DLD1 (cell line): ENCODE results near the gene RUBCN.
"Not testable (repeated sequence)": the region's sequence is repeated elsewhere in the genome, so short reads cannot be mapped to it uniquely, and the experiment has no call there.

Experiments
- in situ Hi-C: cut with HindIII; loops from 2 replicates; pipeline ENCODE4 v1.10.0; 2017; ENCODE audit warnings: low sequenced_read_pairs

RUBCN gene

GRCh38 chr3:197687570-197687969 is 49.1 kb downstream of the RUBCN start:
- in situ Hi-C loops: loop anchor here (25.0 kb wide), 1 partner anchor 100 kb away; no protein-coding TSS in a partner anchor

- in situ Hi-C loops: loop anchor here (25.0 kb wide), 1 partner anchor 100 kb away; no protein-coding TSS in a partner anchor
Measured at GRCh38 chr3:197686899-197687298, 49.8 kb downstream of the RUBCN start.

DNA sequence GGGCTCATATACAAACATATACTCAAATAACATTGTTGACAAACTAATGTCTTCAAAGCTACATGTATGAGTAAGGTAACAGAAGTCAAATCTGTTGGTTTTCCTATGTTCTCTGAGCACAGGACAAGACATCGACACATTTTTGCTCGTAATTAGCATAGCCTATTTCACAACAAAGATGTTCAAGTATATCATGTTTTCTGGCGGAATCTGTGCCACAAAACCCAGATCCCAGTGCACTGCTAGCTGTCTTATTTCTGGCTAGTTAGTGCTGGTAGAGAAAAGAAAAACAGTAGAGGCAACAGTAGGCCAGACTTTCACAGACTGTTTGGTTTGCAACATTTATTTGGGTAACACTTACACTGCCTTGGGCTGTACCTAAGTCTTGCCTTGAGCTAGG is 51.2 kb downstream of the RUBCN start:
- in situ Hi-C loops: loop anchor here (25.0 kb wide), 1 partner anchor 98 kb away; no protein-coding TSS in a partner anchor

- in situ Hi-C loops: loop anchor here (25.0 kb wide), 1 partner anchor 96 kb away; no protein-coding TSS in a partner anchor
Measured at GRCh38 chr3:197683191-197683590, 53.5 kb downstream of the RUBCN start.

GRCh38 chr3:197682713-197683112 is 54.0 kb downstream of the RUBCN start:
- in situ Hi-C loops: loop anchor here (25.0 kb wide), 1 partner anchor 95 kb away; no protein-coding TSS in a partner anchor

- in situ Hi-C loops: loop anchor here (25.0 kb wide), 1 partner anchor 94 kb away; no protein-coding TSS in a partner anchor
Measured at GRCh38 chr3:197680955-197681521, 55.7 kb downstream of the RUBCN start.

DNA sequence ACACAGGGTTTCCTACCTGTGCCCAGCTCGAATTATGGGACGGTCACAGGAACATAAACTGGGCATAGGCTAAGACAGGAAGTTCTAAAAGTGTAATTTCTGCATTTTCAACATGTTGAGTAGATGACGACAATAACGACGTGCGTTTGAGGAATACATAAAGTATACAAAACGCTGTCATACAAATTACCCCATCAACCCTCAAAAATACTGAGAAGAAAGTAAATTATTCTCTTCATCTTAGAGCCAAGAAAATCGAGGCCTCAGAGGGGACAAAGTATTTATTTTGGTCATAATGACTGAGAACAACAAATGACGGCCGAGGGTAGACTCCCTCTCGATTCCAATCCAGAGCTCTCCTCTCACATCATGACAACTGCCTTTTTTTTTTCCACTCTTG is 60.8 kb downstream of the RUBCN start:
- in situ Hi-C loops: loop anchor here (25.0 kb wide), 1 partner anchor 89 kb away; no protein-coding TSS in a partner anchor

GRCh38 chr3:197675563-197675860 is 61.2 kb downstream of the RUBCN start:
- in situ Hi-C loops: loop anchor here (25.0 kb wide), 1 partner anchor 88 kb away; no protein-coding TSS in a partner anchor

- in situ Hi-C loops: loop anchor here (25.0 kb wide), 1 partner anchor 88 kb away; no protein-coding TSS in a partner anchor
Measured at GRCh38 chr3:197674741-197675562, 61.8 kb downstream of the RUBCN start.

DNA sequence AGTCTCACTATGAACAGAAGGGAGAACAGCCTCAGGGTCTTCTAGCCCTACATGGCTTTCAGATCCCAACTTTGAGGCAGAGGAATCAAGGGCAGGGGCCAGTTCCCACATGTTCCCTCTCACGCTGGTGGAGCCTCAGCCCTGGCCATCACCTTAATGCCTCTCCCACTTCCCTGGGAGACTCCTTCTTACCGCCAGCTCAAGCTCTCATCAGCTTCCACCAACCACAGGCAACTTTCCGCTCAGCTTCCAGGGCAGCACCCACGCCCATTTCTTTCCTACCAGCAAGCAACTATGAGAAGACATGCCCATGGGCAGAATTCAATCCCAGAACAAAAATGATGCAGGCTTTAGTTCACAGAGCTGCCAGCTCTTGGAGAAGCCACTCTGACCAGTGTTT is 63.5 kb downstream of the RUBCN start:
- in situ Hi-C loops: no loop called here

- in situ Hi-C loops: no loop called here
Measured at GRCh38 chr3:197670361-197670760, 66.3 kb downstream of the RUBCN start.

GRCh38 chr3:197667968-197668367 is 68.7 kb downstream of the RUBCN start:
- in situ Hi-C loops: no loop called here

DNA sequence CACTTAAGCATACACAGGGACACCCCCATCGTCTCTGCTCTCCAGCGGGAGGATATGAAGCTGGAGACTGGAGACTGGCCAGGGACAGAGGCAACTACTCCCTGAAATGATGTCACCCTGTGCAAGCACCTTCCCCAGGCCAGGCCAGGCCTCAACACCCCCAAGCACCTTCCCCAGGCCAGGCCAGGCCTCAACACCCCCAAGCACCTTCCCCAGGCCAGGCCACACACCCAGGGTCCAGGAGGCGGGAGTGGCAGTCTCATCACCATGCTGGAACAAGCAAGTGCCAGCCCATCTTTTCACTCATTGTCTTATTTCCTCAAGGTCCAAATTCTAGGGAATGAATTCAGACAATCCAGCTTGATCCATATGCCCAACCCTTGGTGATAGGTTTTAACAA is 69.4 kb downstream of the RUBCN start:
- in situ Hi-C loops: not testable (repeated sequence)

- in situ Hi-C loops: not testable (repeated sequence)
Measured at GRCh38 chr3:197666221-197666842, 70.4 kb downstream of the RUBCN start.

GRCh38 chr3:197665549-197665948 is 71.2 kb downstream of the RUBCN start:
- in situ Hi-C loops: not testable (repeated sequence)

- in situ Hi-C loops: not testable (repeated sequence)
Measured at GRCh38 chr3:197665142-197665491, 71.6 kb downstream of the RUBCN start.

DNA sequence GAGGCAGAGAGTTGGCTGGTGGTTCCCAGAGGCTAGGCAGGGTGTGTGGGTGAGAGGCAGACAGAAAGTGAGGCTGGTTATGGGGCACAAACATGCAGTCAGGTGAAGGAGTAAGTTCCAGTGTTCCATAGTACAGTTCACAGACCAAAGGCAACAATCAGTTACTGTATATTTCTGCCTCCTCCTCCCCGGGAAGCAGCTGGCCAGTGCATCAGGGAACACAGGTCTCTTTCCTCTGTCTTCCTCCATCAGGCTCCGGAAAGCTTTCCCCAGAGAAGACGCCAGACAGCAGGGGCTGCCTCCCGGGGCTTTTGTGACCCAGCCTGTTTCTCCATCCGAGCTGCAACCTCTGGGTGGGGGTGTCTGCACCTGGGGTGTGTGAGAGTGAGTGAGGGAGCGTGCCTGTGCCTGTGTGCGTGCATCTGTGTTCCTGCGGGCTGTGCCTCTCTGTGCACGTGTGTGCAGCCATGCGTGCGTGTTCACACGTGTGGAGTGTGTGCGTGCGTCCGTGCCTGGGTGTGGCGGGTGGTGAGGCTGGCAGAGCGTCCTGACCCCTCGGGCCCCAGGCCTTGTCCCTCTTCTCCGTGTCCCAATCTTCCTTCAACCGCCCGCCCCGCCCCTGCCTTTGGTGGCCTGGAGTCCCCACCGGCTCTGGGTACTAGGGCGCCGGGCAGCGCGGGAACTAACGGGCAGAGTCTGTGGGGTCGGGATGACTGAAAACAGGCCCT is 72.1 kb downstream of the RUBCN start:
- in situ Hi-C loops: not testable (repeated sequence)

DNA sequence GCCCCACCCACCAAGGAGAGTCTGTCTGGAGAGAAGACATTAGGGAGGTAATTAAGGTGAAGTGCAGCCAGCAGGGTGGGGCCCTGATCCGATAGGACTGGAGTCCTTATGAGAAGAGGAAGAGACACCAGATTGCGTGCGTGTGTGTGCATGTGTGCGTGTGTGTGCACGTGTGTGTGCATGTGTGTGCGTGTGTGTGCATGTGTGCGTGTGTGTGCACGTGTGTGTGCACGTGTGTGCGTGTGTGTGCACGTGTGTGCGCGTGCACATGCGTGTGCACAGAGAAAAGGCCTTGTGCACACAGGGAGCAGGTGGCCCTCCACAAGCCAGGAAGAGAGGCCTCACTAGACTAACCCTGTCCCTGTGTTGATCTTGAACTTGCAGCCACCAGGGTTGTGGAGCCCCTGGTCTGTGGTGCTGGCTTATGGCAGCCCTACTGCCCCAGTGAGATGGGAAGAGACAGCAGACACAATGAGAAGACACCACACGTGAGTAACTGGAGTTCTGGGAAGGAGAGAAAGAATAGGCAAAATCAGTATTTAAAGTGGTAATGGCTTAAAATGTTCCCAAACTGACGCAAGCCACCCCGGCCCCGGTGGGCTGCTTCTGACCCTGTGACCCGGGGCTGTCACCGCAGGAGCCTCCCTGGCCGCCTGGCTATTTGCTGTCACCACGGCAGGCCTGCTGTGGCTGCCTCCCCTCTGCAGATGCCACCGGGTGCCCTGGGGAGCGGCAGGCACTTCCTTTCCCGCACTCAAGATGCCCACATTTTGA is 73.2 kb downstream of the RUBCN start:
- in situ Hi-C loops: not testable (repeated sequence)

DNA sequence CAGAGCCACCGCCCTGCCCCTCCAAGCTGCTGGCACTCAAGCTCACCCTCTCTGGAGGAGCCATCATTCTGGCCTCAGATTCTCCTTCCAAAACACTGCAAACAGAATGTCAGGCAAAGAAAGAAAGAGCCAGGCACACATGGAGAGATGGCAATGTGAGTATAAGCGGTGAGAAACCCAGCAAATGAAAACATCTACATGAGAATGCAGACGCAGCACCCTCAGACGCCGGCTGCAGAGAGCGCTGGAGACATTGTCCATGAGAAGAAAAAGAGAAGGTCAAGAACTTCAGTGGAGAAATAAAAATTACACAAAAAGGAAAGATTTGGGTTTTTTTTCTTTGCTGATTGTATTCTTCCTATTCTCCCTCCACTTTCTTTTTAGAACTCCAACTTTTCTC is 74.4 kb downstream of the RUBCN start:
- in situ Hi-C loops: not testable (repeated sequence)

GRCh38 chr3:197661874-197662273 is 74.8 kb downstream of the RUBCN start:
- in situ Hi-C loops: not testable (repeated sequence)
